ENCODE results near the gene ADAMTS2. TPM values are rescaled to one million over a fixed set of nuclear protein-coding genes. Genes with fewer than 3 reads are reported as not detected.

The ADAMTS2 gene
- total and polyA plus RNA-seq, 8 donors = 1.8 to 41.5 (median 11.6) TPM

DNA sequence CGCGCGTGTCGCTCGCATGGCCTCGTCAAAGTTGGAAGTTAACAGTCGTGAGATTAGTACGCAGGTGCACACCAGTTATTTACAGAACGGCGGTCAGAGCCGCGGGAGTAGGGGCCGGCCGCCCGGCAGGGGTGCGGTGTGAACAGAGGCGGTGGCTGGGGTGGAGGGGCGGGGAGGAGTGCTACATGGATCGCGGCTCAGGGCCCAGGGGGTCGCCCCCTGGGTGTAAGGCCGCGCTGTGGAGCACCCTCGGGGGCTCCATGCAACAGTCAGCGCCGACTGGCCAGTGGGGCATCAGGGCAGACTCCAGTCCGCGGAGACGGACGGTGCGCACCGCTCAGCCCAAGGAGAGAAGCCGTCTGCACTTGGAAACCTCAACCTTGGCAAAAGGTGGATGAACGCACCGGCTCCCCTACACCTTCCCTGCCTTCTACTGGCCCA is 224.8 kb downstream of the ADAMTS2 start:
- peak in 1 of 2 donors; percentile 16 for DNase-seq
- H3K4me1 ChIP-seq = no peaks in the 10 kb centered on the region
- intact Hi-C loops (cut with DNase I; ENCODE audit: low total_unique reads) = no loop called here
- 85 to 95% (median 93%) methylated on average over 22 to 35 of the region's 35 CpGs for WGBS, 5 donors
- H3K9me3 ChIP-seq = peaks cover 6 to 90% (median 56%) of the 10 kb centered on the region in 4 donors
- no peak overlapping the region for H3K4me3 ChIP-seq
- TF ChIP-seq POLR2A (IDR thresholded peaks at IDR 0.05) (no peak), EP300 (IDR thresholded peaks at IDR 0.05) (no peak), POLR2AphosphoS5 (IDR thresholded peaks at IDR 0.05) (no peak)
- TF ChIP-seq, protein P1, sequence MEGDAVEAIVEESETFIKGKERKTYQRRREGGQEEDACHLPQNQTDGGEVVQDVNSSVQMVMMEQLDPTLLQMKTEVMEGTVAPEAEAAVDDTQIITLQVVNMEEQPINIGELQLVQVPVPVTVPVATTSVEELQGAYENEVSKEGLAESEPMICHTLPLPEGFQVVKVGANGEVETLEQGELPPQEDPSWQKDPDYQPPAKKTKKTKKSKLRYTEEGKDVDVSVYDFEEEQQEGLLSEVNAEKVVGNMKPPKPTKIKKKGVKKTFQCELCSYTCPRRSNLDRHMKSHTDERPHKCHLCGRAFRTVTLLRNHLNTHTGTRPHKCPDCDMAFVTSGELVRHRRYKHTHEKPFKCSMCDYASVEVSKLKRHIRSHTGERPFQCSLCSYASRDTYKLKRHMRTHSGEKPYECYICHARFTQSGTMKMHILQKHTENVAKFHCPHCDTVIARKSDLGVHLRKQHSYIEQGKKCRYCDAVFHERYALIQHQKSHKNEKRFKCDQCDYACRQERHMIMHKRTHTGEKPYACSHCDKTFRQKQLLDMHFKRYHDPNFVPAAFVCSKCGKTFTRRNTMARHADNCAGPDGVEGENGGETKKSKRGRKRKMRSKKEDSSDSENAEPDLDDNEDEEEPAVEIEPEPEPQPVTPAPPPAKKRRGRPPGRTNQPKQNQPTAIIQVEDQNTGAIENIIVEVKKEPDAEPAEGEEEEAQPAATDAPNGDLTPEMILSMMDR (IDR thresholded peaks at IDR 0.05) = no peak
- H3K27me3 ChIP-seq = no peaks in the 10 kb centered on the region
- no peak overlapping the region for H3K27ac ChIP-seq
- peaks cover 0 to 34% (median 12%) of the 10 kb centered on the region in 4 donors for H3K36me3 ChIP-seq

DNA sequence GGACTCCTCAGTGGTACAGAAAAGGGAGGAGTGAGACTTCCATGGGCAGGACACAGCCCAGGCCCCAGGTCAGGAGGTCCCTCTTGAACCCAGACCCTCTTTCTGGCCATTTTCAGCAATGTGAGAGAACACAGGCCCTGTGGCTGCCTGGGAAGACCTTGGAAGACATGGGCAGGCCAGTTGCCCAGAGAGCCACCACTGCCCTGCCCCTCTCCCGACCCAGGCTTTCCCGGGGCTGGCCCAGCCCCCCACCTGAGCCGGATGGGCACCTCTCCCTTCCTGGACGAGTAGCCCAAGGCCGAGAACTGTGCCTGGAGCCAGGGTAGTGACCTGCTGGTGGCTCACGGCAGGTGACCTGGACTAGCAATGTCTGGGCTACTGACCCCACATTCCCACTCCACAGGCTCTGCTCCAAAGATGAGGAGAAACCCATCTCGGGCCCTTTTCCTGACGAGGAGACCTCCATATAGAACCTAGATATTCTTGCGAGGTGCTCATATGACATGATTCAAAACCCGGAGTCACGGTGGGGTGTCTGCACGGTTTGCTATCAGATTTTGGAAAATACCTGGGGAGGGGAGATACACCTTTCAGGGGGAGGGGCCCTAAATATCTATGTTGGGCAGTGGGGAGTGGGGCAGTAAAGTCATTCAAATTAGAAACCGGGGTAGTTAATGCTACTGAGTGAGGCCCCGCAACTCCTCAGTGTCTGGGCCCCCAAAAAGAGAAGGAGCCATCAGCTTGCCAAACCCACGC is 225.7 kb downstream of the ADAMTS2 start:
- TF ChIP-seq EP300 (IDR thresholded peaks at IDR 0.05) = no peak
- TF ChIP-seq POLR2A (IDR thresholded peaks at IDR 0.05) = no peak
- TF ChIP-seq, protein P1 (IDR thresholded peaks at IDR 0.05) = no peak
- no peak for TF ChIP-seq POLR2AphosphoS5 (IDR thresholded peaks at IDR 0.05)
- Histone ChIP-seq H3K9me3 (peaks cover 6 to 91% (median 60%) of the 10 kb centered on the region in 4 donors), H3K27me3 (no peaks in the 10 kb centered on the region), H3K27ac (no peak overlapping the region), H3K4me1 (no peaks in the 10 kb centered on the region), H3K36me3 (peaks cover 0 to 33% (median 10%) of the 10 kb centered on the region in 4 donors), H3K4me3 (no peak overlapping the region)
- WGBS, 5 donors = 90 to 95% (median 91%) methylated on average over 15 of the region's 15 CpGs
- intact Hi-C loops (cut with DNase I; ENCODE audit: low total_unique reads) = no loop called here
- peak in 1 of 2 donors; percentile 21 for DNase-seq

DNA sequence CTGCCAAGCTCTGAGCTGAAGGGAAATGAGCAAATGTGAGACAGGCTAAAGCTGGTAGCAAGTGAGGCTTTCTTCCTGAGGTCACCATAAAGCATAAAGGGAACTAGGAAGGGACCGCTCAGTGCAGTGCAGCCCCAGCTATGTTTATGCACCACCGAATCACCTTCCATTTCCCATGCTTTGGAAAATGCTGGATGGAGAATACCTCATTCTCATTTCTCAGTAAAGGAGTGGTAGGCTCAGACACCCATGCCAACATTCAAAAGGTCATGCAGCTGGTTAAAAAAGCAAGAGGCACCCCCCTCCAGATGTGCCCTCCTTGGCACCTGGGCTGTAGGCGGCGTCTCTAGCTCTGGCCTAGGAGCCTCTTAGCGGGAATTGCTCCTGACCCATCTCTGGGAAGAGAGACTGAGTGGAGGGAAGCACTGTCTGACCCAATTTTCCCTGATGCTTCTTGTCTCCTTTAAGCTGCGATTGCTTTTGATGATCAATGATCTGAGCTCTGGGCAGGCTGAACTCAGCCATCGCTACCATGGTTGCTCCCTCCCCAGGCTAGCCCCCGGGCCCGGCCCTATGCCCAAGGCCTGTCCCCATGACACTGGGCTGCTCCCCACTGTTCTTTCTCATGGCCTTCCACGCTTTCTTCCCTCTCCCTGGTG is 226.4 kb downstream of the ADAMTS2 start:
- Histone ChIP-seq H3K4me1 (no peaks in the 10 kb centered on the region), H3K9me3 (peaks cover 6 to 91% (median 64%) of the 10 kb centered on the region in 4 donors), H3K27me3 (no peaks in the 10 kb centered on the region), H3K36me3 (peaks cover 0 to 38% (median 12%) of the 10 kb centered on the region in 4 donors), H3K27ac (no peak overlapping the region), H3K4me3 (no peak overlapping the region)
- DNase-seq = no peak
- WGBS, 5 donors = 82 to 94% (median 89%) methylated on average over 10 of the region's 10 CpGs
- no peak for TF ChIP-seq POLR2AphosphoS5 (IDR thresholded peaks at IDR 0.05)
- intact Hi-C loops (cut with DNase I; ENCODE audit: low total_unique reads) = no loop called here

DNA sequence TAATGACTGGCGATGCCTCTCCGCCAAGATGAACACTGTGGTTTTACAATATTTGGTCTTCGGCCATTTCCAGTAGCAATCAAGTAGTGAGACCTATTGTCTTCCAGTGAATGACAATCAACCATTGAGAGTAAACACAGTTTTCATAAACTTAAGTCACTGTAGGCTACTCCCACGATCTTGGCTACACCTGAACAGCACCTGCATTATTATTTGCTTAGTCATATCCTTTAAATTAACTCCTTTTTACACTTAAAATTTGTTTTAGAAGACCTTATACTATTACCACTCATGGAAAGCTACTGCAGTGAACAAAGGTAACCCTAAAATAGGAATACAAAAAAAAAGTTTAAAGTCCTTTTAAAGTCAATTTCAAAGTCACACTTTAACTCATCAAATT is 226.9 kb downstream of the ADAMTS2 start:
- intact Hi-C loops (cut with DNase I; ENCODE audit: low total_unique reads) = no loop called here
- no peak overlapping the region for H3K27ac ChIP-seq
- H3K27me3 ChIP-seq = no peaks in the 10 kb centered on the region
- TF ChIP-seq, protein P1 (IDR thresholded peaks at IDR 0.05) = no peak
- TF ChIP-seq POLR2AphosphoS5 (IDR thresholded peaks at IDR 0.05) = no peak
- no peak for TF ChIP-seq POLR2A (IDR thresholded peaks at IDR 0.05)
- TF ChIP-seq EP300 (IDR thresholded peaks at IDR 0.05) = no peak
- no peak overlapping the region for H3K4me3 ChIP-seq
- peaks cover 6 to 91% (median 67%) of the 10 kb centered on the region in 4 donors for H3K9me3 ChIP-seq
- no peak for DNase-seq
- no peaks in the 10 kb centered on the region for H3K4me1 ChIP-seq
- H3K36me3 ChIP-seq = peaks cover 0 to 44% (median 13%) of the 10 kb centered on the region in 4 donors
- 72 to 79% (median 76%) methylated on average over 4 of the region's 4 CpGs for WGBS, 5 donors
